Stomach (tissue), 9 donors: ENCODE data around the gene CFAP20. TPM values are rescaled to one million over a fixed set of nuclear protein-coding genes. Genes with fewer than 3 reads are reported as not detected.

Source experiments
- DNase-seq, 2 donors: peaks; one replicate each; pipeline versions ENCODE4 v3.0.0 to v3.0.0-alpha.2; 2013 to 2019
- H3K27ac ChIP-seq, 5 donors: fragments of 200-600 bp in 4 of 5; sonication (generic) in 4 of 5; one replicate each; pipeline ENCODE4 v1.5.1; 2013 to 2019; ENCODE audit warnings: mild to moderate bottlenecking in 1 of 5, moderate library complexity in 1 of 5
- H3K27me3 ChIP-seq, 3 donors: fragments of 200-600 bp; sonication (generic); one replicate each; pipeline ENCODE4 v1.5.1; 2017 to 2019; ENCODE audit warnings: mixed run types in 1 of 3
- H3K36me3 ChIP-seq, 4 donors: fragments of 200-600 bp; sonication (generic); 1 replicate in 3 of 4; 2 replicates in 1 of 4; pipeline ENCODE4 v1.5.1; 2016 to 2019
- H3K4me1 ChIP-seq, 4 donors: fragments of 200-600 bp; sonication (generic); one replicate each; pipeline ENCODE4 v1.5.1; 2016 to 2019
- H3K4me3 ChIP-seq, 4 donors: fragments of 200-600 bp; sonication (generic) in 3 of 4; one replicate each; pipeline ENCODE4 v1.5.1; 2016 to 2019; ENCODE audit warnings: mild to moderate bottlenecking in 1 of 4
- H3K9me3 ChIP-seq, 4 donors: fragments of 200-600 bp; sonication (generic); one replicate each; pipeline ENCODE4 v1.5.1; 2016 to 2019
- CTCF ChIP-seq, 7 experiments: fragments of 450-650 bp in 4 of 7; fragments of 200-600 bp in 3 of 7; sonication (generic) in 3 of 7; IDR thresholded peaks; one replicate each; pipeline ENCODE4 v1.5.1; 2016 to 2019; ENCODE audit warnings: antibody characterized with exemption in 7 of 7, control low read depth in 2 of 7, mild to moderate bottlenecking in 1 of 7
- EP300 ChIP-seq: sonication (generic); formaldehyde crosslinking; IDR thresholded peaks from one replicate; pipeline ENCODE4 v1.6.1; 2017; ENCODE audit warnings: antibody characterized with exemption
- POLR2A ChIP-seq, 4 donors: fragments of 450-650 bp; IDR thresholded peaks; one replicate each; pipeline ENCODE4 v1.6.1; 2016; ENCODE audit warnings: antibody characterized with exemption in 4 of 4, control low read depth in 2 of 4, mild to moderate bottlenecking in 1 of 4, moderate library complexity in 1 of 4
- POLR2AphosphoS5 ChIP-seq, 3 donors: sonication (generic); formaldehyde crosslinking; IDR thresholded peaks; one replicate each; pipeline ENCODE4 v1.6.1; 2016; ENCODE audit warnings: antibody characterized with exemption in 3 of 3
- WGBS, 5 donors: extraction: QIAGEN DNeasy Blood & Tissue Kit in 3 of 5; methylation state at CpG; one replicate each; pipeline versions ENCODE4 v1.1.5 to v1.1.7; 2013 to 2018; 5-methylcytosine and 5-hydroxymethylcytosine counted together
- intact Hi-C: fragments of 100-400 bp; cut with DNase I; formaldehyde crosslinking; loops from one replicate; pipeline ENCODE4 v1.15.1; 2023; ENCODE audit warnings: low total_unique reads
- polyA plus RNA-seq, 3 donors: library from polyadenylated mRNA; stranded (reverse); fragments of 200-250 nt; gene quantifications; one replicate each; pipeline ENCODE4 v1.2.3, GENCODE V29; 2013
- total RNA-seq, 5 donors: library from RNA; depleted of rRNA; stranded (reverse); fragments of >200 nt; gene quantifications; one replicate each; pipeline versions ENCODE4 v1.1.0 to v1.2.3, GENCODE V29; 2014 to 2016
- donor health status: healthy with polysubstance abuse.
- donor health status: Bipolar disorder and iron deficiency.
- donor health status: healthy.

Gene CFAP20
- total and polyA plus RNA-seq, 8 donors = 0.58 to 81.7 (median 23.8) TPM

- Histone ChIP-seq H3K4me1 (no peaks in the 10 kb centered on the region), H3K4me3 (no peak overlapping the region), H3K27ac (no peak overlapping the region), H3K27me3 (no peaks in the 10 kb centered on the region), H3K36me3 (peaks cover 20 to 30% (median 29%) of the 10 kb centered on the region in 4 donors), H3K9me3 (no peaks in the 10 kb centered on the region)
- TF ChIP-seq POLR2AphosphoS5 (IDR thresholded peaks at IDR 0.05) (no peak), POLR2A (IDR thresholded peaks at IDR 0.05) (no peak), EP300 (no peak), CTCF (IDR thresholded peaks at IDR 0.05) (no peak)
- no peak for DNase-seq
- WGBS, 5 donors = 85 to 94% (median 92%) methylated on average over 2 of the region's 2 CpGs
- intact Hi-C loops = loop anchor here (5.0 kb wide), 1 partner anchor 93 kb away; no protein-coding TSS in a partner anchor
These were observed 19.3 kb downstream of the CFAP20 start for GRCh38 chr16:58109881-58110280.

DNA sequence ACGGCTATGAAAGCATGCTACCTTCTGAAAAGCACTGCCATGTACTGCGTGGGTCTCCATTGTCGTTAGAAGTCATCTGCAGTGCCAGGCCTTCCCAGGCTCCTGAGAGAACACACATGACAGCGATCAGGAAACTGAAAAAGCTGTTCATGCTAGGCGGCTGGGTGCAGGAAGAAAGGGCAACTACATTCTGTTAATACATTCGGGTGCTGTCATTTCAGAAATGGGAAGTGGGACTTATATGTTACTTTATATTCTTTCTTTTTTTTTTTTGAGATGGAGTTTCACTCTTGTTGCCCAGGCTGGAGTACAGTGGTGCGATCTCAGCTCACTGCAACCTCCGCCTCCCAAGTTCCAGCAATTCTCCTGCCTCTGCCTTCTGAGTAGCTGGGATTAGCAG is 19.9 kb downstream of the CFAP20 start:
- TF ChIP-seq CTCF (IDR thresholded peaks at IDR 0.05) = no peak
- no peak for TF ChIP-seq POLR2AphosphoS5 (IDR thresholded peaks at IDR 0.05)
- no peak for TF ChIP-seq EP300
- no peak for TF ChIP-seq POLR2A (IDR thresholded peaks at IDR 0.05)
- Histone ChIP-seq H3K27ac (no peak overlapping the region), H3K9me3 (no peaks in the 10 kb centered on the region), H3K4me3 (no peak overlapping the region), H3K36me3 (peaks cover 15 to 24% (median 24%) of the 10 kb centered on the region in 4 donors), H3K4me1 (no peaks in the 10 kb centered on the region), H3K27me3 (no peaks in the 10 kb centered on the region)
- no peak for DNase-seq
- 77 to 79% (median 78%) methylated on average over 8 of the region's 8 CpGs for WGBS, 5 donors
- intact Hi-C loops = no loop called here

DNA sequence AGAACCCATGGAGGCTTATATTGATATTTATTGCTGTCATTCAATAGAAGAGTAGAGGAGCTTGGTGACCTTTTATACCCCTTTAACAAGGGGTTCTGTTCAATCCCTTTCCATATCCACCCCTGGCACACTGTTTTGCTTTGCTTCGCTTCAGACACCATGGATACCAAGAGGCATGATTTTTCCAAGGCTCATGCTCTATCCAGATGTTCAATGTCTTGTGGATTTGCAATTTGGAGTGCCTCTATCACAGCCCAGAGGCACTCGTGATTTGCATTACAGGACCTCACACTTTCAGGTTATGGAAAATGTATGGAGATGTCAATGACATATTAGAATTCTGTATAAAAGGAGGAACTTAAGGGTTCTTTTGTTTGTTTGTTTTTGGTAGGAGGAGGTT is 21.5 kb downstream of the CFAP20 start:
- Histone ChIP-seq H3K36me3 (peaks cover 0 to 8% (median 8%) of the 10 kb centered on the region in 4 donors), H3K27me3 (no peaks in the 10 kb centered on the region), H3K4me1 (no peaks in the 10 kb centered on the region), H3K4me3 (no peak overlapping the region), H3K27ac (no peak overlapping the region), H3K9me3 (no peaks in the 10 kb centered on the region)
- WGBS, 5 donors = 75 to 88% (median 85%) methylated on average over 2 of the region's 2 CpGs
- TF ChIP-seq POLR2A (IDR thresholded peaks at IDR 0.05) = no peak
- no peak for TF ChIP-seq CTCF (IDR thresholded peaks at IDR 0.05)
- TF ChIP-seq EP300 = no peak
- TF ChIP-seq POLR2AphosphoS5 (IDR thresholded peaks at IDR 0.05) = no peak
- no peak for DNase-seq
- intact Hi-C loops = no loop called here

DNA sequence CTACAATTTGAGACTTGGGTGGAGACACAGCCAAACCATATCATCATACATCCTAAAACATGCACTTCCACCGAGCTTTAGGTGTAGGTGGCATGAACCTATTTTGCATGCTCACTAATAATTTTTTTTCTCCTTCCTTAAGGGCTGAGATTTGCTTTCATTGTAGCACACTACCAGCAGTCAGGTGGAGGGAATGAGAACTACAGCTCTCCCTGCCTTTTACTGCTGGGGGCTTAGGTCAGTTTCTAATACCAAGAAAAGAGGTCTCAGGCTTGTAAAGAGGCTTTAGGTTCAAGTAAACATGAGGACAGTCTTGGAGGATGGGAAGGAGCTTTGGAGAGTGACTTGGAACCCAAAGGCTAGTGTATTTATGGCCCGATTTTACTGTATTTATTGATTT is 22.0 kb downstream of the CFAP20 start:
- Histone ChIP-seq H3K9me3 (no peaks in the 10 kb centered on the region), H3K4me1 (no peaks in the 10 kb centered on the region), H3K4me3 (no peak overlapping the region), H3K36me3 (peaks cover 0 to 3% (median 3%) of the 10 kb centered on the region in 4 donors), H3K27me3 (no peaks in the 10 kb centered on the region), H3K27ac (no peak overlapping the region)
- 48 to 62% (median 49%) methylated on average over 2 of the region's 2 CpGs for WGBS, 5 donors
- TF ChIP-seq EP300 (no peak), POLR2AphosphoS5 (IDR thresholded peaks at IDR 0.05) (no peak), POLR2A (IDR thresholded peaks at IDR 0.05) (no peak), CTCF (IDR thresholded peaks at IDR 0.05) (no peak)
- intact Hi-C loops = no loop called here
- no peak for DNase-seq
